ENCODE measurements around the gene CEP85. TPM values are rescaled to one million over a fixed set of nuclear protein-coding genes. Genes with fewer than 3 reads are reported as not detected.

Gene CEP85
- total and polyA plus RNA-seq, 2 of the 13 experiments (the other 11 are each of a cell fraction or from before 2014, with no cell fraction given): 16.1 to 26.7 TPM

DNA sequence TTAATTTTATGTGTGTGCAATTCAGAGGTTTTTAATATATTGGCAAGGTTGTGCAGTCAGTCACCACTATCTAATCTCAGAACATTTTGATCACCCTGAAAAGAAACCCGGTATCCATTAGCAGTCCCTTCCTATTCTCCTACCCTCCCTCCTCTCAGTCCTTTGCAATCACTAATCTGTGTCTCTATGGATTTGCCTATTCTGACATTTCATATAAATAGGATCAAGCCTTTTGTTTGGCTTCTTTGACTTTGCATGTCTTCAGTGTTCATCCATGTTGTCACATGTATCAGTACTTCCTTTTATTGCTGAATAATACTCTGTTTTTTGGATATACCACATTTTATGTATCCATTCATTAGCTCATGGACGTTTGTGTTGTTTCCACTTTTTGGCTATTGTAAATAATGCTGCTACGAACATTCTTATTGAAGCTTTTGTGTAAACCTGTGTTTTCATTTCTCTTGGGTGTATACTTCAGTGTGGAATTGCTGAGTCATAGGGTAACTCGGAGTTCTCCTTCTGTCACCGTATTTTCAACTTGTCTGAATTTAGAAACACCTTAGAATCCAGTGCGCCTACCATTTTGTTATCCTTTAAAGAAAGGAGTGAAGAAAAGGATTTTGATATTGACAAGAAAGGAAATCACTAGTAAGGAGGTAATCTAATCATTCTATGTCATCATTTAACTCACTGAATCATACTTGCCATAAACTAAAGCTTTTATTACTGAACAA is 3.4 kb downstream of the CEP85 start (continued):
- no peak for TF ChIP-seq ZNF83 (CRISPR knock-in tag; IDR thresholded peaks at IDR 0.05; ENCODE audit: borderline replicate concordance)

DNA sequence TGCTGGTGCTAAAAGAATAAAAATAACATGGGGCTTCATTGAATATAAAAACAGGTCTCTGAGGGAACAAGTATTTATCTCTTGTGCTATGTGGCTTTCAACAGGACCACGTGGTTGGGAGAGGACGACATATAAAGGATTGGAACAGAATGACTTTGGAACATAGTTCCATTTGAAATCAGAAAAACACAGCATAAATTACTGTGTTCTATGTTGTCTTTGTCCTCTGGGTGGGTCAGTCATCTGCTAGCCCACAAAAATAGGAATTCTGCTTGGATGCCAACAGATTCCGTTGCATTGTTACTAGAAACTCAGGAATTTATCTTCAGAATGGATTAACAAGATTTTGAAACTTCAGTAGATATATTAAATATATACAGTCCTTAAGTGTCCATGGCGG is 5.9 kb downstream of the CEP85 start:
- Histone ChIP-seq H3K4me2 (ENCODE audit: low read depth, low read length) (no peak overlapping the region), H3K79me2 (ENCODE audit: insufficient read depth, low read length) (peaks cover 61% of the 10 kb centered on the region), H3K9ac (ENCODE audit: insufficient read depth, low read depth, low read length) (no peak overlapping the region), H3K9me3 (ENCODE audit: low read length) (no peaks in the 10 kb centered on the region), H3K36me3 (replicated peaks in 1 of 2; ENCODE audit: control insufficient read depth in 1 of 2, insufficient read depth in 2 of 2, low read length in 2 of 2) (peaks cover 5 to 21% of the 10 kb centered on the region in 2 experiments; a peak in 4 of 5 replicates), H3K4me3 (replicated peaks in 1 of 3; ENCODE audit: insufficient read depth in 1 of 3, low read depth in 2 of 3, low read length in 3 of 3) (no peak overlapping the region), H4K20me1 (ENCODE audit: insufficient read depth, low read length) (no peaks in the 10 kb centered on the region), H3K4me1 (ENCODE audit: insufficient read depth, low read length) (peaks cover 46% of the 10 kb centered on the region), H3K27me3 (ENCODE audit: control insufficient read depth in 1 of 2, insufficient read depth in 2 of 2, low read length in 2 of 2) (no peaks in the 10 kb centered on the region; a peak in 1 of 5 replicates), H3K27ac (ENCODE audit: extremely low read length, insufficient read depth, low read length) (no peak overlapping the region), H2AFZ (ENCODE audit: low read length) (no peak overlapping the region)
- BruUV-seq (replicated peaks): no TSS peak
- intact Hi-C loops (cut with micrococcal nuclease; ENCODE audit: unreplicated experiment) (no loop called here), in situ Hi-C loops (cut with HindIII; ENCODE audit: extremely low pct_ligation_motif_present, low pct_unique_long_range_greater_than_20kb) (no loop called here)
- FAIRE-seq (no peak), ATAC-seq (no peak), DNase-seq (ENCODE audit: low spot score) (no peak)
- CTCF ChIA-PET (ENCODE audit: low intra/inter-chr PET ratio, low total read pairs): no interaction called here
- TF ChIP-seq ZMYM4 (CRISPR knock-in tag; IDR thresholded peaks at IDR 0.05): no peak
- no peak for TF ChIP-seq ARHGAP35 (CRISPR knock-in tag; IDR thresholded peaks at IDR 0.05; ENCODE audit: borderline replicate concordance)
- no peak for TF ChIP-seq LCORL (IDR thresholded peaks at IDR 0.05)
- no peak for TF ChIP-seq LCORL (CRISPR knock-in tag; IDR thresholded peaks at IDR 0.05)
- no peak for TF ChIP-seq ZFP41 (CRISPR knock-in tag; IDR thresholded peaks at IDR 0.05; ENCODE audit: borderline replicate concordance)
- no peak for TF ChIP-seq FOXA1 (IDR thresholded peaks at IDR 0.05)
- no peak for TF ChIP-seq FOXA1 (CRISPR knock-in tag; IDR thresholded peaks at IDR 0.05)
- no peak for TF ChIP-seq ONECUT2 (CRISPR knock-in tag; IDR thresholded peaks at IDR 0.05)
- no peak for TF ChIP-seq TBL1XR1 (IDR thresholded peaks at IDR 0.05; ENCODE audit: borderline replicate concordance, low read length, partially characterized antibody)
- no peak for TF ChIP-seq ZNF329 (CRISPR knock-in tag; IDR thresholded peaks at IDR 0.05; ENCODE audit: low read depth)
- no peak for TF ChIP-seq ZNF766 (CRISPR knock-in tag; IDR thresholded peaks at IDR 0.05; ENCODE audit: borderline replicate concordance)
- no peak for TF ChIP-seq ZEB1 (IDR thresholded peaks at IDR 0.05; ENCODE audit: insufficient replicate concordance, low read depth)
- no peak for TF ChIP-seq DNMT3B (CRISPR knock-in tag; conservative IDR thresholded peaks at IDR 0.05)
- TF ChIP-seq NAIF1 (CRISPR knock-in tag; IDR thresholded peaks at IDR 0.05; ENCODE audit: borderline replicate concordance): no peak
- 96% methylated on average over 4 of the region's 4 CpGs for WGBS (ENCODE audit: low lambda C conversion rate)
- POLR2A ChIA-PET: no interaction called here

All from HepG2 (cell line).